Fibroblast of lung (primary cell): ENCODE results near the gene SMOC2. TPM values are rescaled to one million over a fixed set of nuclear protein-coding genes. Genes with fewer than 3 reads are reported as not detected.

Experiments used
- DNase-seq, 2 donors: peaks; one replicate each; pipeline versions ENCODE4 v3.0.0 to v3.0.0-alpha.2; 2010; ENCODE audit warnings: low read depth in 2 of 2
- H2AFZ ChIP-seq: 2 replicates; pipeline ENCODE4 v1.5.1; 2012; ENCODE audit warnings: low read length, control low read depth, inconsistent platforms
- H3K27ac ChIP-seq: 2 replicates; pipeline ENCODE4 v1.5.1; 2011; ENCODE audit warnings: low read length, control low read depth; ENCODE audit not compliant: insufficient read depth
- H3K27me3 ChIP-seq: 2 replicates; pipeline ENCODE4 v1.5.1; 2011; ENCODE audit warnings: mild to moderate bottlenecking, low read length; ENCODE audit not compliant: control insufficient read depth, insufficient read depth
- H3K36me3 ChIP-seq: 2 replicates; pipeline ENCODE4 v1.5.1; 2011; ENCODE audit warnings: low read length; ENCODE audit not compliant: control insufficient read depth, insufficient read depth
- H3K4me1 ChIP-seq: 2 replicates; pipeline ENCODE4 v1.5.1; 2011; ENCODE audit warnings: low read length; ENCODE audit not compliant: control insufficient read depth, insufficient read depth; ENCODE audit errors: extremely low read depth
- H3K4me2 ChIP-seq: 2 replicates; pipeline ENCODE4 v1.5.1; 2011; ENCODE audit warnings: low read length, control low read depth; ENCODE audit not compliant: insufficient read depth; ENCODE audit errors: extremely low read depth
- H3K4me3 ChIP-seq, 4 experiments: fragments of 200-600 bp in 1 of 4; sonication (generic) in 1 of 4; replicated peaks in 1 of 4; 2 replicates each; pipeline ENCODE4 v1.5.1; 2011 to 2016; ENCODE audit warnings: low read length in 4 of 4, low read depth in 3 of 4, mild to moderate bottlenecking in 3 of 4, control low read depth in 2 of 4, inconsistent platforms in 1 of 4, mixed read lengths in 1 of 4; ENCODE audit not compliant: insufficient read depth in 1 of 4; ENCODE audit errors: control extremely low read depth in 1 of 4
- H3K79me2 ChIP-seq: 2 replicates; pipeline ENCODE4 v1.5.1; 2012; ENCODE audit warnings: mild to moderate bottlenecking, low read length, inconsistent platforms; ENCODE audit not compliant: control insufficient read depth, insufficient read depth
- H3K9ac ChIP-seq: 2 replicates; pipeline ENCODE4 v1.5.1; 2011; ENCODE audit warnings: mild to moderate bottlenecking, low read length, control low read depth; ENCODE audit not compliant: insufficient read depth
- H3K9me3 ChIP-seq: 2 replicates; pipeline ENCODE4 v1.5.1; 2012; ENCODE audit warnings: low read depth, low read length; ENCODE audit not compliant: control insufficient read depth, insufficient read depth
- H4K20me1 ChIP-seq: 2 replicates; pipeline ENCODE4 v1.5.1; 2011; ENCODE audit warnings: low read length; ENCODE audit not compliant: control insufficient read depth, insufficient read depth; ENCODE audit errors: extremely low read depth
- EZH2 ChIP-seq: IDR thresholded peaks from 2 replicates; pipeline ENCODE4 v1.5.1; 2012; ENCODE audit warnings: low read length, control low read depth, mild to moderate bottlenecking; ENCODE audit errors: missing control alignments
- polyA plus RNA-seq, 2 donors: library from polyadenylated mRNA; depleted of rRNA in 1 of 2; stranded (reverse) in 1 of 2; unstranded in 1 of 2; fragments of >200 nt; gene quantifications; 2 replicates each; pipeline ENCODE4 v1.2.1, GENCODE V29; 2011 to 2012; ENCODE audit warnings: missing spikeins in 1 of 2
- total RNA-seq: library from RNA; depleted of rRNA; stranded (reverse); fragments of >200 nt; gene quantifications from 2 replicates; pipeline ENCODE4 v1.2.1, GENCODE V29; 2014
- TF ChIP-seq, protein P1 (sequence below), 2 donors: IDR thresholded peaks in 1 of 2; conservative IDR thresholded peaks in 1 of 2; 1 replicate in 1 of 2; 2 replicates in 1 of 2; pipeline ENCODE4 v1.5.1; 2011 to 2012; ENCODE audit warnings: low read length in 2 of 2, control low read depth in 1 of 2, inconsistent platforms in 1 of 2, low read depth in 1 of 2, mild to moderate bottlenecking in 1 of 2

The SMOC2 gene
- total and polyA plus RNA-seq, 2 donors (not counting 1 experiment from before 2014, with no cell fraction given), result not detected

DNA sequence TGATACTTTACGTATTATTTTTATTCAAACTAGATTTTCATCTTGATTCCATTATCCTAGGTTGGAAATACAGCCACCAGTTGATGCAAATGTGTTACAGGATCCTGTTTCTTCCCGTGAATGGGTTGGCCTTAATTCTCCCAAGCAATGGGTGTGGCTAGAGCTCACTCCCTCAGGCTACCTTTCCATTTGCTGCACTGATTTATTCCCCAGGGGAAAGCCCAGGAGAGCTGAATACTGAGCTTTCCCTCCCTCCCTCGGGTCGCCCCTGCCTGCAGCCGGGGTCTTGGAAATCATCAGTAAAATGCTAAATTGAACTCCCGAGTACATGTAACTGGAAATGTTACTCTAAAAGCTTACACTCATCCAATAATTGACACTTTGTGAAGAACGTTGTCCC is 9.9 kb downstream of the SMOC2 start:
- Histone ChIP-seq H4K20me1 (no peaks in the 10 kb centered on the region), H2AFZ (no peak overlapping the region), H3K9ac (no peak overlapping the region), H3K9me3 (no peaks in the 10 kb centered on the region), H3K27me3 (no peaks in the 10 kb centered on the region), H3K4me3 (no peak overlapping the region), H3K4me1 (no peaks in the 10 kb centered on the region), H3K4me2 (no peak overlapping the region), H3K27ac (no peak overlapping the region), H3K79me2 (no peaks in the 10 kb centered on the region), H3K36me3 (no peaks in the 10 kb centered on the region)
- TF ChIP-seq, protein P1, sequence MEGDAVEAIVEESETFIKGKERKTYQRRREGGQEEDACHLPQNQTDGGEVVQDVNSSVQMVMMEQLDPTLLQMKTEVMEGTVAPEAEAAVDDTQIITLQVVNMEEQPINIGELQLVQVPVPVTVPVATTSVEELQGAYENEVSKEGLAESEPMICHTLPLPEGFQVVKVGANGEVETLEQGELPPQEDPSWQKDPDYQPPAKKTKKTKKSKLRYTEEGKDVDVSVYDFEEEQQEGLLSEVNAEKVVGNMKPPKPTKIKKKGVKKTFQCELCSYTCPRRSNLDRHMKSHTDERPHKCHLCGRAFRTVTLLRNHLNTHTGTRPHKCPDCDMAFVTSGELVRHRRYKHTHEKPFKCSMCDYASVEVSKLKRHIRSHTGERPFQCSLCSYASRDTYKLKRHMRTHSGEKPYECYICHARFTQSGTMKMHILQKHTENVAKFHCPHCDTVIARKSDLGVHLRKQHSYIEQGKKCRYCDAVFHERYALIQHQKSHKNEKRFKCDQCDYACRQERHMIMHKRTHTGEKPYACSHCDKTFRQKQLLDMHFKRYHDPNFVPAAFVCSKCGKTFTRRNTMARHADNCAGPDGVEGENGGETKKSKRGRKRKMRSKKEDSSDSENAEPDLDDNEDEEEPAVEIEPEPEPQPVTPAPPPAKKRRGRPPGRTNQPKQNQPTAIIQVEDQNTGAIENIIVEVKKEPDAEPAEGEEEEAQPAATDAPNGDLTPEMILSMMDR (conservative IDR thresholded peaks at IDR 0.05 in 1 of 2, IDR thresholded peaks at IDR 0.05 in 1 of 2; ENCODE audit: low read depth in 1 of 2, low read length in 2 of 2), result no peak
- no peak for TF ChIP-seq EZH2
- no peak for DNase-seq

GRCh38 chr6:168451805-168452517 is 11.0 kb downstream of the SMOC2 start:
- DNase-seq, result no peak
- Histone ChIP-seq H3K36me3 (no peaks in the 10 kb centered on the region), H4K20me1 (no peaks in the 10 kb centered on the region), H3K4me2 (no peak overlapping the region), H3K79me2 (no peaks in the 10 kb centered on the region), H3K4me3 (no peak overlapping the region), H3K27me3 (no peaks in the 10 kb centered on the region), H3K9ac (no peak overlapping the region), H3K9me3 (no peaks in the 10 kb centered on the region), H3K4me1 (no peaks in the 10 kb centered on the region), H3K27ac (no peak overlapping the region), H2AFZ (no peak overlapping the region)
- TF ChIP-seq, protein P1 (conservative IDR thresholded peaks at IDR 0.05 in 1 of 2, IDR thresholded peaks at IDR 0.05 in 1 of 2; ENCODE audit: low read depth in 1 of 2, low read length in 2 of 2), result no peak
- no peak for TF ChIP-seq EZH2

DNA sequence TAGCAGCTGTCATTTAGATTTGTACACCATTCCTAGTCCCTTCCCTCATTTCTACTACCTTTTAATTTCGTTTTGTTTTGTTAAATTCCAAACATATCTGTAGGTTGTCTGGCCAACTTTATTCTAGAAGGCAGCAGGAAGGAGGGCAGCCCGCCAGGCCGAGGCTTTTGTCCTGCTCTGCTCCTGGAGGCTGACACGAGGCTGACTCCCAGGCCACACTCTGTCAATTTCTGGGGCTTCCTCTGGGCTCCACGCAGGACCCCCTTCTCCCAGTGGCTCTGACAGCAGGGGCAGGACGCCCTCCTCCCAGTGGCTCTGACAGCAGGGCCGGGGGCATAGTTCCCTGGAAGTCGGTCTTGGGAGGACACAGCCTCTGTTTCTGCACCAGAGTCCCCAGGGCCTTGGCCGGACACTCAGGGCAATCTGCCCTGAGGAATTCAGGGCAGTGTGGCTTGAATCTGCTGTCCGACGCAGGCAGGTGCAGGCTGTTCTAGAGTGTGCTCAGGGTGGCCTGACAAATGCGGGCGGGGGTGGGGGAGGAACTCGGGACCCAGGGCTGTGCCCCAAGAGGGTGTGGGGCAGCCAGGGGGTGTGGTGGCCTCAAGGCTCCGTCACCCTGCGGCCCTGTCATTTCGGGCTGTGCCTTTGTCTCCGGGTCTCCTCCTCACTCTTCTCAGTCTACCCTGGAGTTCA is 11.8 kb downstream of the SMOC2 start:
- H2AFZ ChIP-seq, result no peak overlapping the region
- no peaks in the 10 kb centered on the region for H3K9me3 ChIP-seq
- H3K27ac ChIP-seq, result no peak overlapping the region
- no peak for DNase-seq
- no peak overlapping the region for H3K4me3 ChIP-seq
- H4K20me1 ChIP-seq, result no peaks in the 10 kb centered on the region
- H3K4me2 ChIP-seq, result no peak overlapping the region
- no peaks in the 10 kb centered on the region for H3K27me3 ChIP-seq
- no peaks in the 10 kb centered on the region for H3K36me3 ChIP-seq
- no peaks in the 10 kb centered on the region for H3K4me1 ChIP-seq
- no peak overlapping the region for H3K9ac ChIP-seq
- H3K79me2 ChIP-seq, result no peaks in the 10 kb centered on the region
- no peak for TF ChIP-seq EZH2
- TF ChIP-seq, protein P1 (conservative IDR thresholded peaks at IDR 0.05 in 1 of 2, IDR thresholded peaks at IDR 0.05 in 1 of 2; ENCODE audit: low read depth in 1 of 2, low read length in 2 of 2), result no peak
